Forelimb muscle (tissue), 1 donor: Measurements from ENCODE around the gene IST1. TPM values are rescaled to one million over a fixed set of nuclear protein-coding genes. Genes with fewer than 3 reads are reported as not detected.

ENCODE experiments used
- DNase-seq: peaks from one replicate; pipeline ENCODE4 v3.0.0-alpha.2; 2013; ENCODE audit warnings: low read depth
- polyA plus RNA-seq: library from polyadenylated mRNA; unstranded; fragments of 120-200 nt; gene quantifications from one replicate; pipeline ENCODE4 v1.2.1, GENCODE V29; 2013; ENCODE audit not compliant: insufficient read length

Gene IST1
- polyA plus RNA-seq, 1 donor, result 169 TPM

DNA sequence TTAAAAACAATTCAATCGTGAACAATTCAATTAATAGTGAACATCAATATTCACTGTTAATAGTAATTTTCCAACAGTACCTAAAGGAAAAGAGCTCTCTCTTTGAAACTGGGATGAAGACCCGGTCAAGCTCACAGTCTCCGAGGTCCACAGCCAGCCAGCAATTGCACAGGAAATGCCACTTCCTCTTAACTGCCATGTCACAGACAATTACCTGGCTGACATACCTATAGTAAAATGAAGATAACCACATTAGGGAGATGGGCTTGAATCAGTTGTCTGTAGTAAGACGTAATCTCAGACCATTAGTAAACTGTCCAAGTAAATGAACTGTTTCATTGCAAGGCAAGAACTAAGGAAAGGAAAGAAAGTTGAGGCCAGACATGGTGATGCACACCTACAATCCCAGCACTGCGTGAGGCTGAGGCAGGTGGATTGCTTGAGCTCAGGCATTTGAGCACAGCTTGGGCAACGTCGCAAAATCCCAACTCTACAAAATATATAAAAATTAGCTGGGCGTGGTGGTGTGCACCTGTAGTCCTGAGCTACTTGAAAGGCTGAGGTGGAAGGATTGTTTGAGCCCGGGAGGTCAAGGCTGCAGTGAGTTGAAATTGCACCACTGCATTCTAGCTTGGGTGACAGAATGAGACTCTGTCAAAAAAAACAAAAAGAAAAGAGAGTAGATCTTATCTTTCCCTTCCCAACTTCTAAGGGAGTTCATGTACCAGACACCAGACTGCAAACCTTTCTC is 68.0 kb downstream of the IST1 start:
- DNase-seq, result no peak

DNA sequence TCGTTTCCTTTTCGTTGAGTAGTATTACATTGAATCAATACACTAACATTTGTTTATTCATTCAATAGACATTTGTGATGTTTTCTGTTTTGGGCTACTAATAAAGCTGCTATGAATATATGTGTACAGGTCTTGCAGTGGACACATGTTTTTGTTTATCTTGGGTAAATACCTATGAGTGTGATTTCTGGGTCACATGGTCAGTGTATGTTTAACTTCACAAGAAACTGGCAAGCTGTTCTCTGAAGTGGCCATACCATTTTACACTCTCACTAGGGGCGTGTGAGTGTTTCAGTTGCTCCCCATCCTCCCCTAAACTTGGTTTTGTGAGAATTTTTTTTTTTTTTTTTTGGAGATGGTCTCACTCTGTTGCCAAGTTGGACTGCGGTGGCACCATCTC is 69.9 kb downstream of the IST1 start:
- no peak for DNase-seq

DNA sequence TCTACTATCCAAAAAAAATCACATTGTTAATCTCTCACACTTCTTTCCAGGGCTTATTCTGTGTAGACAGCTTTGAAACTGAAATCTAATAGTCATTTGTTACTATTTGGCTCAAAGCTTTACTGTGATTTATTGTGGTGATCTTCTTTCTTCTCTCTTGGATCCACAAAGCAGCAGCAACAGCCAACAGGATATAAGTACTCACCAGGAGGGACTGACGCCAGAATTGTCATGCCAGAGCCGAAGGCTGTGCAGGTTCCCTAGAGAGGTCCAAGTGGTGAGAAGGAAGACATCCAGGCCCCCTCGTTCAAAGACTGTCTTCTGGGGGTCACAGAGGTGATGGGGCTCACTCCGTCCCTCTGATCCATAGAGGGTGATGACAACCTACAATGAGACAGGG is 71.6 kb downstream of the IST1 start:
- DNase-seq, result no peak

DNA sequence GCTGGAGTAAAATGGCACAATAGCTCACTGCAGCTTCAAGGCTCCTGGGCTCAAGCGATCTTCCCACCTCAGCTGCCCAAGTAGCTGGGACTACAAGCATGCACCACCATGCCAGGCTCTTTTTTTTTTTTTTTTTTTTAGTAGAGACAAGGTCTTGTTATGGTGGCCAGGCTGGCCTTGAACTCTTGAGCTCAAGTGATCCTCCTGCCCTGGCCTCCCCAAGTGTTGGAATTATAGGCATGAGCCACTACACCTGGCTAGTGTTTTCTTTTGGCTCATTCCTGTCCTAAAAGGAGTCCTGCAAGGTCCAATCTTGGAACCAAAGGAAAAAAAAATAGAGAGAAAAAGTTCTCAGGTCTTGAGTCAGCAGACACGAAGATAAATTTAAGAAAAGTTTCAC is 74.0 kb downstream of the IST1 start:
- no peak for DNase-seq

DNA sequence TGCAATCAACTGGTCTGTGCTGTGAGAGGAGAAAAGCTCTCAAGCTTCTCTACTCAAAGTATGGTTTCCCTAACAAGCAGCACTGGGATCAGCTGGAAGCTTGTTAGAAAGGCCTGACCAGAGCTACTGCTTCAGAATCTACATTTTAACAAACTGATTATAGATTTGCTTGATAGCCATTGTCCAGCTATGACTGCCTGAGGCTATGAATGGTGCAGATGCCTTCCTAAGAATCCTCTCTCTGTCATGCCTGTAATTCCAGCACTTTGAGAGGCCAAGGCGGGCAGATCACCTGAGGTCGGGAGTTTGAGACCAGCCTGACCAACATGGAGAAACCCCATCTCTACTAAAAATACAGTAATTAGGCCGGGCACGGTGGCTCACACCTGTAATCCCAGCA is 76.2 kb downstream of the IST1 start:
- DNase-seq, result no peak

DNA sequence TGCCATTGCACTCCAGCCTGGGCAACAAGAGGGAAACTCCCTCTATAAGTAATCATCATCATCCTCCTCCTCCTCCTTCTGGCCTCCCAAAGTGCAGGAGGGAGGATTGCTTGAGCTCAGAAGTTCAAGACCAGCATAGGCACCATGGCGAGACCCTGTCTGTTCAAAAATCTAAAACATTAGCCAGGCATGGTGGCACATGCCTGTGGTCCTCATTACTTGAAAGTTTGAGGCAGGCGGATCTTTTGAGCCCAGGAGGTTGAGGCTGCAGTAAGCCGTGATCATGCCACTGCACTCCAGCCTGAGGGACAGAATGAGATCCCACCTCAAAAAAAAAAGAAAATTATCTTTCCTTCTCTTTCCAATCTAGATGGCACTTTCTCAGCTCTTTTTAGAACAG is 77.0 kb downstream of the IST1 start:
- no peak for DNase-seq

DNA sequence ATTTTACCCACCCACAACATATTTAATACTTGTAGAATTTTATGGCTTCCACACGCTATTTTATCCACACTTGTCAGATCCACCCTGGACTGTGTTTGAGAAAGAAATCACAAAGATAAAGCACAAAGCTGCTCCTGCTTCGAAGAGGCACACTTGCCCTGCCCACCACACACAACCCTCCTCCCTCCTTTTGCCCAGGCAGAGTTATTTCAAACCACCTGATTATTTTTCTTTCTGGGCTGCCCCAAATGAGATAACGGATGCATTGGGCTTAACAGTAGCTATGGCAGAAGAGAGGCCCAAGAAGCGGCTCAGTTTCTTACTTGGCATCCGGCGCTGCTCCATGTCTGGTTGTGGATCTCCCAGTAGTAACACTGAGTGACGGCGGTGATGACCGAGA is 77.7 kb downstream of the IST1 start:
- DNase-seq, result no peak

DNA sequence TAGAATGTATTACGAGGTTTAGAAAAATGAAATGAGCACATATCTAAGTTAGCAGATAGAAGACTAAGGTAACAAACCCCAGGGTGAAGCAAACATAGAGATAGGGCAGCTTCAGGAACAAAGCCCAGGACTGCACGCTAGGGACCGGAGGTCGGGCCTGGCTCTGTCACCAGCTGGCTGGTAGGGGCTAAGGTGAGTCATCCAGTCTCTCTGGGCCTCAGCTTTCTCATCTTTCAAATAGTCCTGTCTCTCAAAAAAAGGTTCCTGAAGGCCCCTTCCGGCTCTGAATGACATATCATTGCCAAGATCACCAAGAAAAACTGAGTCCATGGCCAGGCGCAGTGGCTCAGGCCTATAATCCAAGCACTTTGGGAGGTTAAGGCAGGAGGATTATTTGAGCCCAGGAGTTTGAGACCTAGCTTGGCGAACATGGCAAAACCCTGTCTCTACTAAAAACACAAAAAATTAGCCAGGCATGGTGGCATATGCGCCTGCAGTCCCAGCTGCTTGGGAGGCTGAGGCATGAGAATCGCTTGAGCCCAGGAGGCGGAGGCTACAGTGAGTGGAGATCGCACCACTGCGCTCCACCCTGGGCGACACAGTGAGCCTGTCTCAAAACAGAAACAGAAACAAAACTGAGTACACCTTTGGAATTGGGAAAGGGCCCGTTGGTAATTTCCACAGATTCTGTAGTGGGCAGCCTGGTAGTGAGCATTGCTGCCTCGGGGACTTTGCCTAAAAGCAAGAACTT is 78.9 kb downstream of the IST1 start:
- no peak for DNase-seq

Other genes with a start within 250 kb of the IST1 start
- gene PHLPP2, start 170.8 kb upstream of the IST1 start, polyA plus RNA-seq, result 5.7 TPM
- 43.4 TPM for gene AP1G1, start 86.7 kb upstream of the IST1 start, polyA plus RNA-seq
- 15.8 TPM for gene ATXN1L, start 49.6 kb upstream of the IST1 start, polyA plus RNA-seq
- gene ZNF821, start 11.3 kb upstream of the IST1 start, polyA plus RNA-seq, result 7.4 TPM
- gene PKD1L3, start 104.9 kb downstream of the IST1 start, polyA plus RNA-seq, result 0.06 TPM
- gene DHODH, start 113.2 kb downstream of the IST1 start, polyA plus RNA-seq, result 12.1 TPM
- 0.39 TPM for gene HP, start 159.0 kb downstream of the IST1 start, polyA plus RNA-seq
- 0.30 TPM for gene HPR, start 167.7 kb downstream of the IST1 start, polyA plus RNA-seq
- 11.7 TPM for gene TXNL4B, start 198.1 kb downstream of the IST1 start, polyA plus RNA-seq
- gene DHX38, start 198.3 kb downstream of the IST1 start, polyA plus RNA-seq, result 46.5 TPM